Hypothalamus (tissue), 51 donors: ENCODE data around the gene DENND1A.
A peak's percentile ranks its signal among the peaks of the same experiment; 100 is the strongest.
"Not testable (repeated sequence)": the region's sequence is repeated elsewhere in the genome, so short reads cannot be mapped to it uniquely, and the experiment has no call there.

Experiments used
- DNase-seq, 51 donors: peaks; one replicate each; lab custom pipeline; 2025; lab: John Stamatoyannopoulos, UW

Gene DENND1A

GRCh38 chr9:123952641-123953495 is 22.9 kb upstream of the DENND1A start:
- DNase-seq, result no peak

- no peak for DNase-seq
Measured at GRCh38 chr9:123948286-123948685, 18.4 kb upstream of the DENND1A start.

GRCh38 chr9:123947326-123947725 is 17.4 kb upstream of the DENND1A start:
- DNase-seq, result no peak

- no peak for DNase-seq
Measured at GRCh38 chr9:123946101-123946821, 16.3 kb upstream of the DENND1A start.

GRCh38 chr9:123945532-123945931 is 15.6 kb upstream of the DENND1A start:
- no peak for DNase-seq

GRCh38 chr9:123944464-123944863 is 14.5 kb upstream of the DENND1A start:
- DNase-seq, result not testable (repeated sequence)

GRCh38 chr9:123943671-123944070 is 13.7 kb upstream of the DENND1A start:
- no peak for DNase-seq

GRCh38 chr9:123942542-123942941 is 12.6 kb upstream of the DENND1A start:
- DNase-seq, result no peak

GRCh38 chr9:123941524-123942070 is 11.7 kb upstream of the DENND1A start:
- no peak for DNase-seq

- DNase-seq, result no peak
Measured at GRCh38 chr9:123940721-123941523, 11.0 kb upstream of the DENND1A start.

GRCh38 chr9:123938401-123938800 is 8.5 kb upstream of the DENND1A start:
- no peak for DNase-seq

GRCh38 chr9:123936575-123936974 is 6.6 kb upstream of the DENND1A start:
- DNase-seq, result not testable (repeated sequence)

GRCh38 chr9:123933440-123934212 is 3.7 kb upstream of the DENND1A start:
- DNase-seq, result no peak

- DNase-seq, result peak in 25 of 51 donors; percentile 16 to 70 (median 41)
Measured at GRCh38 chr9:123929177-123929869, 603 bp downstream of the DENND1A start.

GRCh38 chr9:123928533-123929176 is 1.3 kb downstream of the DENND1A start:
- peak in 1 of 51 donors; percentile 3 for DNase-seq

GRCh38 chr9:123927625-123928532 is 2.0 kb downstream of the DENND1A start:
- no peak for DNase-seq

- no peak for DNase-seq
Measured at GRCh38 chr9:123926941-123927340, 3.0 kb downstream of the DENND1A start.

GRCh38 chr9:123925819-123926218 is 4.1 kb downstream of the DENND1A start:
- DNase-seq, result no peak
